AG04450 (cell line): ENCODE results near the gene VPS18. TPM values are rescaled to one million over a fixed set of nuclear protein-coding genes. Genes with fewer than 3 reads are reported as not detected.

Experiments
- CTCF ChIA-PET: fragments of 300-600, 350-600 bp; formaldehyde crosslinking; extraction: SDS; loops from one replicate; lab custom pipeline; 2022; ENCODE audit warnings: antibody characterized with exemption, inconsistent platforms; lab: Charles Lee
- POLR2A ChIA-PET: fragments of 350-600 bp; formaldehyde crosslinking; extraction: SDS; loops from one replicate; lab custom pipeline; 2021; ENCODE audit warnings: antibody characterized with exemption, inconsistent platforms; lab: Yijun Ruan, JAX
- DNase-seq: peaks from one replicate; pipeline ENCODE4 v3.0.0-alpha.2; 2011; ENCODE audit warnings: low read depth, low spot score
- H3K27ac ChIP-seq: one replicate; pipeline ENCODE4 v1.5.1; 2012; ENCODE audit warnings: low read depth, low read length, control low read depth
- H3K27me3 ChIP-seq: one replicate; pipeline ENCODE4 v1.6.0; 2012; ENCODE audit warnings: low read length; ENCODE audit not compliant: control insufficient read depth, insufficient read depth
- H3K4me3 ChIP-seq: 2 replicates; pipeline ENCODE4 v1.5.1; 2011; ENCODE audit warnings: mild to moderate bottlenecking, low read depth, low read length, control low read depth
- H3K9me3 ChIP-seq: 2 replicates; pipeline ENCODE4 v1.5.1; 2012; ENCODE audit warnings: low read length; ENCODE audit not compliant: control insufficient read depth, insufficient read depth
- CTCF ChIP-seq: IDR thresholded peaks from 2 replicates; pipeline ENCODE4 v1.5.1; 2011; ENCODE audit warnings: low read depth, low read length, control low read depth, inconsistent platforms
- polyA plus RNA-seq: library from polyadenylated mRNA; depleted of rRNA; stranded (reverse); fragments of >200 nt; gene quantifications from 2 replicates; pipeline ENCODE4 v1.2.3, GENCODE V29; 2011

Gene VPS18
- polyA plus RNA-seq, 1 experiment = 18.7 TPM

GRCh38 chr15:40925495-40925862, 31.2 kb downstream of the VPS18 start:
- ChIA-PET CTCF (interaction anchor here (0.7 kb wide), 1 partner anchor 134 kb away, joined by 3 read pairs; no protein-coding TSS in a partner anchor), POLR2A (interaction anchor here (0.8 to 1.1 kb wide), 2 partner anchors 17 to 19 kb away, joined by 3 to 4 read pairs; no protein-coding TSS in a partner anchor)
- peaks cover 39% of the 10 kb centered on the region for H3K27me3 ChIP-seq
- H3K27ac ChIP-seq = no peak overlapping the region
- no peaks in the 10 kb centered on the region; the same call in 1 of the 2 replicates for H3K9me3 ChIP-seq
- no peak for DNase-seq
- TF ChIP-seq CTCF = no peak
- H3K4me3 ChIP-seq = no peak overlapping the region

GRCh38 chr15:40925863-40926658, 31.8 kb downstream of the VPS18 start:
- CTCF ChIA-PET = no interaction called here
- POLR2A ChIA-PET = interaction anchor here (0.8 to 1.1 kb wide), 2 partner anchors 16 to 20 kb away, joined by 3 to 4 read pairs; no protein-coding TSS in a partner anchor
- H3K27ac ChIP-seq = no peak overlapping the region
- DNase-seq = no peak
- peaks cover 39% of the 10 kb centered on the region for H3K27me3 ChIP-seq
- no peaks in the 10 kb centered on the region; the same call in 1 of the 2 replicates for H3K9me3 ChIP-seq
- no peak for TF ChIP-seq CTCF
- peak overlapping the region; percentile 27; the same call in 1 of the 2 replicates for H3K4me3 ChIP-seq

- H3K4me3 ChIP-seq = no peak overlapping the region
- CTCF ChIA-PET = no interaction called here
- peaks cover 42% of the 10 kb centered on the region for H3K27me3 ChIP-seq
- POLR2A ChIA-PET = interaction anchor here (0.6 to 1.2 kb wide), 3 partner anchors 15 to 25 kb away, joined by 4 read pairs; no protein-coding TSS in a partner anchor
- no peak for DNase-seq
- no peak overlapping the region for H3K27ac ChIP-seq
- no peaks in the 10 kb centered on the region; the same call in 1 of the 2 replicates for H3K9me3 ChIP-seq
- TF ChIP-seq CTCF = no peak
Measured at GRCh38 chr15:40926659-40927494, 32.6 kb downstream of the VPS18 start.

- DNase-seq = no peak
- Histone ChIP-seq H3K9me3 (no peaks in the 10 kb centered on the region; the same call in 1 of the 2 replicates), H3K27me3 (peaks cover 42% of the 10 kb centered on the region), H3K27ac (no peak overlapping the region), H3K4me3 (no peak overlapping the region)
- TF ChIP-seq CTCF = no peak
- POLR2A ChIA-PET = interaction anchor here (0.5 to 1.2 kb wide), 3 partner anchors 12 to 25 kb away, joined by 4 to 7 read pairs (median 4); no protein-coding TSS in a partner anchor
- CTCF ChIA-PET = no interaction called here
Measured at GRCh38 chr15:40927495-40927872, 33.2 kb downstream of the VPS18 start.
